Stomach (tissue), 9 donors: Measurements from ENCODE around the gene AVEN. TPM values are rescaled to one million over a fixed set of nuclear protein-coding genes. Genes with fewer than 3 reads are reported as not detected.

Source experiments
- DNase-seq, 2 donors: peaks; one replicate each; pipeline versions ENCODE4 v3.0.0 to v3.0.0-alpha.2; 2013 to 2019
- H3K27ac ChIP-seq, 5 donors: fragments of 200-600 bp in 4 of 5; sonication (generic) in 4 of 5; one replicate each; pipeline ENCODE4 v1.5.1; 2013 to 2019; ENCODE audit warnings: mild to moderate bottlenecking in 1 of 5, moderate library complexity in 1 of 5
- H3K27me3 ChIP-seq, 3 donors: fragments of 200-600 bp; sonication (generic); one replicate each; pipeline ENCODE4 v1.5.1; 2017 to 2019; ENCODE audit warnings: mixed run types in 1 of 3
- H3K36me3 ChIP-seq, 4 donors: fragments of 200-600 bp; sonication (generic); 1 replicate in 3 of 4; 2 replicates in 1 of 4; pipeline ENCODE4 v1.5.1; 2016 to 2019
- H3K4me1 ChIP-seq, 4 donors: fragments of 200-600 bp; sonication (generic); one replicate each; pipeline ENCODE4 v1.5.1; 2016 to 2019
- H3K4me3 ChIP-seq, 4 donors: fragments of 200-600 bp; sonication (generic) in 3 of 4; one replicate each; pipeline ENCODE4 v1.5.1; 2016 to 2019; ENCODE audit warnings: mild to moderate bottlenecking in 1 of 4
- H3K9me3 ChIP-seq, 4 donors: fragments of 200-600 bp; sonication (generic); one replicate each; pipeline ENCODE4 v1.5.1; 2016 to 2019
- CTCF ChIP-seq, 7 experiments: fragments of 450-650 bp in 4 of 7; fragments of 200-600 bp in 3 of 7; sonication (generic) in 3 of 7; IDR thresholded peaks; one replicate each; pipeline ENCODE4 v1.5.1; 2016 to 2019; ENCODE audit warnings: antibody characterized with exemption in 7 of 7, control low read depth in 2 of 7, mild to moderate bottlenecking in 1 of 7
- EP300 ChIP-seq: sonication (generic); formaldehyde crosslinking; IDR thresholded peaks from one replicate; pipeline ENCODE4 v1.6.1; 2017; ENCODE audit warnings: antibody characterized with exemption
- POLR2A ChIP-seq, 4 donors: fragments of 450-650 bp; IDR thresholded peaks; one replicate each; pipeline ENCODE4 v1.6.1; 2016; ENCODE audit warnings: antibody characterized with exemption in 4 of 4, control low read depth in 2 of 4, mild to moderate bottlenecking in 1 of 4, moderate library complexity in 1 of 4
- POLR2AphosphoS5 ChIP-seq, 3 donors: sonication (generic); formaldehyde crosslinking; IDR thresholded peaks; one replicate each; pipeline ENCODE4 v1.6.1; 2016; ENCODE audit warnings: antibody characterized with exemption in 3 of 3
- WGBS, 5 donors: extraction: QIAGEN DNeasy Blood & Tissue Kit in 3 of 5; methylation state at CpG; one replicate each; pipeline versions ENCODE4 v1.1.5 to v1.1.7; 2013 to 2018; 5-methylcytosine and 5-hydroxymethylcytosine counted together
- intact Hi-C: fragments of 100-400 bp; cut with DNase I; formaldehyde crosslinking; loops from one replicate; pipeline ENCODE4 v1.15.1; 2023; ENCODE audit warnings: low total_unique reads
- polyA plus RNA-seq, 3 donors: library from polyadenylated mRNA; stranded (reverse); fragments of 200-250 nt; gene quantifications; one replicate each; pipeline ENCODE4 v1.2.3, GENCODE V29; 2013
- total RNA-seq, 5 donors: library from RNA; depleted of rRNA; stranded (reverse); fragments of >200 nt; gene quantifications; one replicate each; pipeline versions ENCODE4 v1.1.0 to v1.2.3, GENCODE V29; 2014 to 2016
- donor health status: healthy with polysubstance abuse.
- donor health status: Bipolar disorder and iron deficiency.
- donor health status: healthy.

The AVEN gene
- total and polyA plus RNA-seq, 8 donors, result 8.6 to 89.8 (median 14.4) TPM; not detected in 1

GRCh38 chr15:33860754-33861153, 178.2 kb downstream of the AVEN start:
- DNase-seq, result no peak
- Histone ChIP-seq H3K36me3 (peaks cover 0 to 63% (median 45%) of the 10 kb centered on the region in 4 donors), H3K4me1 (peaks cover 0 to 6% (median under 1%) of the 10 kb centered on the region in 4 donors), H3K4me3 (no peak overlapping the region), H3K9me3 (no peaks in the 10 kb centered on the region), H3K27me3 (no peaks in the 10 kb centered on the region), H3K27ac (no peak overlapping the region)
- 92 to 94% (median 93%) methylated on average over 3 of the region's 3 CpGs for WGBS, 5 donors
- TF ChIP-seq EP300 (no peak), POLR2A (IDR thresholded peaks at IDR 0.05) (no peak), POLR2AphosphoS5 (IDR thresholded peaks at IDR 0.05) (no peak), CTCF (IDR thresholded peaks at IDR 0.05) (no peak)
- intact Hi-C loops, result no loop called here

GRCh38 chr15:33859992-33860545, 178.9 kb downstream of the AVEN start:
- Histone ChIP-seq H3K27me3 (no peaks in the 10 kb centered on the region), H3K4me1 (no peaks in the 10 kb centered on the region), H3K9me3 (no peaks in the 10 kb centered on the region), H3K4me3 (no peak overlapping the region), H3K36me3 (peaks cover 0 to 60% (median 41%) of the 10 kb centered on the region in 4 donors), H3K27ac (no peak overlapping the region)
- intact Hi-C loops, result no loop called here
- WGBS, 5 donors, result 65 to 87% (median 74%) methylated on average over 1 of the region's 1 CpG
- no peak for DNase-seq
- no peak for TF ChIP-seq POLR2A (IDR thresholded peaks at IDR 0.05)
- no peak for TF ChIP-seq EP300
- TF ChIP-seq CTCF (IDR thresholded peaks at IDR 0.05), result no peak
- no peak for TF ChIP-seq POLR2AphosphoS5 (IDR thresholded peaks at IDR 0.05)

GRCh38 chr15:33858836-33859235, 180.2 kb downstream of the AVEN start:
- H3K36me3 ChIP-seq, result peaks cover 0 to 52% (median 36%) of the 10 kb centered on the region in 4 donors
- H3K9me3 ChIP-seq, result no peaks in the 10 kb centered on the region

GRCh38 chr15:33857726-33858125, 181.3 kb downstream of the AVEN start:
- Histone ChIP-seq H3K4me1 (no peaks in the 10 kb centered on the region), H3K27ac (no peak overlapping the region), H3K4me3 (no peak overlapping the region), H3K9me3 (no peaks in the 10 kb centered on the region), H3K27me3 (no peaks in the 10 kb centered on the region), H3K36me3 (peaks cover 0 to 52% (median 35%) of the 10 kb centered on the region in 4 donors)
- WGBS, 5 donors, result 93 to 99% (median 96%) methylated on average over 13 of the region's 13 CpGs
- no peak for DNase-seq
- no peak for TF ChIP-seq EP300
- no peak for TF ChIP-seq POLR2A (IDR thresholded peaks at IDR 0.05)
- no peak for TF ChIP-seq POLR2AphosphoS5 (IDR thresholded peaks at IDR 0.05)
- TF ChIP-seq CTCF (IDR thresholded peaks at IDR 0.05), result no peak
- intact Hi-C loops, result no loop called here

More at GRCh38 chr15:33858836-33859235, 180.2 kb downstream of the AVEN start:
- Histone ChIP-seq H3K27ac (no peak overlapping the region), H3K27me3 (no peaks in the 10 kb centered on the region), H3K4me3 (no peak overlapping the region), H3K4me1 (no peaks in the 10 kb centered on the region)
- TF ChIP-seq POLR2A (IDR thresholded peaks at IDR 0.05) (no peak), EP300 (no peak), CTCF (IDR thresholded peaks at IDR 0.05) (no peak), POLR2AphosphoS5 (IDR thresholded peaks at IDR 0.05) (no peak)
- WGBS, 5 donors, result 90 to 96% (median 91%) methylated on average over 6 of the region's 6 CpGs
- no peak for DNase-seq
- intact Hi-C loops, result no loop called here
